Activated CD8-positive, alpha-beta memory T cell treated with anti-CD3 and anti-CD28 coated beads, Interleukin-2, amount 10 ng/mL, durations not matched to agents 7 days and 5 days (primary cell): ENCODE results near the gene NHLRC4. TPM values are rescaled to one million over a fixed set of nuclear protein-coding genes. Genes with fewer than 3 reads are reported as not detected.

ENCODE experiments used
- ATAC-seq: fragments of 150-1000 bp; cut with Tn5 transposase; one replicate; pipeline ENCODE4 v1.10.0; 2021; ENCODE audit warnings: moderate library complexity
- CTCF ChIA-PET: fragments of 350-600 bp; sonication (Branson Sonifier 250); formaldehyde crosslinking; loops from one replicate; lab custom pipeline; 2021; ENCODE audit warnings: antibody characterized with exemption; lab: Charles Lee
- DNase-seq: peaks from one replicate; pipeline ENCODE4 v3.0.0-alpha.2; 2020
- H3K27ac Mint-ChIP-seq: one replicate; pipeline ENCODE4 v1.8.0; 2021; ENCODE audit warnings: mild to moderate bottlenecking, mixed read lengths
- H3K27me3 Mint-ChIP-seq: one replicate; pipeline ENCODE4 v1.8.0; 2021; ENCODE audit warnings: mixed read lengths
- H3K36me3 Mint-ChIP-seq: one replicate; pipeline ENCODE4 v1.8.0; 2021; ENCODE audit warnings: mild to moderate bottlenecking, mixed read lengths
- H3K4me1 Mint-ChIP-seq: one replicate; pipeline ENCODE4 v1.8.0; 2021; ENCODE audit warnings: mixed read lengths
- H3K4me3 Mint-ChIP-seq: one replicate; pipeline ENCODE4 v1.8.0; 2021; ENCODE audit warnings: mild to moderate bottlenecking, moderate library complexity, mixed read lengths
- H3K9me3 Mint-ChIP-seq: one replicate; pipeline ENCODE4 v1.8.0; 2022; ENCODE audit warnings: low read depth, mixed read lengths
- microRNA-seq: library from miRNA; unstranded; fragments of <30 nt; microRNA quantifications from one replicate; pipeline ENCODE4 v1.2.0, GENCODE V29; 2022
- total RNA-seq, 2 experiments: library from RNA; stranded (reverse); gene quantifications; one replicate each; pipeline ENCODE4 v1.2.3, GENCODE V29; 2021

Gene NHLRC4
- total RNA-seq, 2 experiments from 2014 or later: 0.94 to 1.2 TPM

- Mint-ChIP-seq H3K4me3 (no peak overlapping the region), H3K4me1 (no peaks in the 10 kb centered on the region), H3K27ac (no peak overlapping the region), H3K27me3 (no peaks in the 10 kb centered on the region), H3K36me3 (no peaks in the 10 kb centered on the region), H3K9me3 (no peaks in the 10 kb centered on the region)
- DNase-seq: no peak
- CTCF ChIA-PET: no interaction called here
- ATAC-seq: no peak
Measured at GRCh38 chr16:608019-608418, 41.2 kb downstream of the NHLRC4 start.

GRCh38 chr16:609316-609715 lies 42.5 kb downstream of the NHLRC4 start:
- no peak for ATAC-seq
- CTCF ChIA-PET: no interaction called here
- Mint-ChIP-seq H3K4me3 (no peak overlapping the region), H3K27me3 (no peaks in the 10 kb centered on the region), H3K36me3 (no peaks in the 10 kb centered on the region), H3K27ac (no peak overlapping the region), H3K4me1 (no peaks in the 10 kb centered on the region), H3K9me3 (no peaks in the 10 kb centered on the region)
- DNase-seq: no peak

GRCh38 chr16:609984-610383 lies 43.2 kb downstream of the NHLRC4 start:
- no peak for DNase-seq
- Mint-ChIP-seq H3K4me1 (no peaks in the 10 kb centered on the region), H3K27ac (no peak overlapping the region), H3K9me3 (no peaks in the 10 kb centered on the region), H3K36me3 (no peaks in the 10 kb centered on the region), H3K27me3 (no peaks in the 10 kb centered on the region), H3K4me3 (no peak overlapping the region)
- CTCF ChIA-PET: interaction anchor here (1.0 kb wide), 1 partner anchor 101 kb away, joined by 3 read pairs; no protein-coding TSS in a partner anchor
- ATAC-seq: no peak

DNA sequence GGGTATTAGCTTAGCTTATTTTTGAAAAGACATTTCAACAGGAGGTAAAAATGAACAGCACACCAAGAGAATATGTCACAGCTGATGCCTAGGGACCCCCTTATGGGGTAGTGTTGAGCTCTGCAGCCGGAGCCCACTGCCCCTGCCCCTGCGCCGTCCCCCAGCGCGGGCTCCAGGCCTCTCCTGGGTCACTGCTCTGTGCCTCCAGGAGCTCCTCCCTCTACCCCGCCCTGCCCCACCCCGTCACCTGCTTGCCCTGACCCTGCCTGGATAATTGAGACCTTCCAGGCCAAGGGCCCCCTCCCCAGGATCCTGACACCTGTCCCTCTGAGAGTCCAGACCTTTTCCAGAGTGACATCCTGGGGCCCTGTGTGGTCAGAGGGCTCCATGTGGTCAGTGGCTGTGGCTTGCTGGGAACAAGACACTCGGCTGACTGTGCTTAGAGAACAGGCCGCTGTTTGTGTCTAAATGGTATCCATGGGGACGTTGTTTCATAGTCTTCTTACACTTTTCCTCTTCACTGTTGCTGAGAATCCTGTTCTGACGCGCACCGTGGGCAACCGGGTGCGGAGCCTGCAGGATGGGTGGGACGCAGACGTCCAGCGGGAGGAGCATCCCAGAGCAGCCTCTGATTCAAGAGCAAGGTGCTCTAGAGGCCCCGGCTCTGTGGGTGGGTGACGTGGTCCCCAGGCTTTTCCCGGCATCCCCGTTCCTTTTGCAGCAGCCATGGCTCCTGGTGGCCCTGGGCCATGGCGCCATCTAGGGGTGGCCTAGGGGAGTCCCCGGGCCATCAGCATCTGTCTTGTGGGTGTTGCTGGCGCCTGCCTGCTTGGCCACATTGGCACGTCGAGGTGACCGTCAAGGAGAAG lies 43.9 kb downstream of the NHLRC4 start:
- DNase-seq: no peak
- Mint-ChIP-seq H3K4me3 (no peak overlapping the region), H3K9me3 (no peaks in the 10 kb centered on the region), H3K36me3 (no peaks in the 10 kb centered on the region), H3K27ac (no peak overlapping the region), H3K27me3 (no peaks in the 10 kb centered on the region), H3K4me1 (no peaks in the 10 kb centered on the region)
- CTCF ChIA-PET: interaction anchor here (1.0 kb wide), 1 partner anchor 101 kb away, joined by 3 read pairs; no protein-coding TSS in a partner anchor
- ATAC-seq: peak; percentile 23

DNA sequence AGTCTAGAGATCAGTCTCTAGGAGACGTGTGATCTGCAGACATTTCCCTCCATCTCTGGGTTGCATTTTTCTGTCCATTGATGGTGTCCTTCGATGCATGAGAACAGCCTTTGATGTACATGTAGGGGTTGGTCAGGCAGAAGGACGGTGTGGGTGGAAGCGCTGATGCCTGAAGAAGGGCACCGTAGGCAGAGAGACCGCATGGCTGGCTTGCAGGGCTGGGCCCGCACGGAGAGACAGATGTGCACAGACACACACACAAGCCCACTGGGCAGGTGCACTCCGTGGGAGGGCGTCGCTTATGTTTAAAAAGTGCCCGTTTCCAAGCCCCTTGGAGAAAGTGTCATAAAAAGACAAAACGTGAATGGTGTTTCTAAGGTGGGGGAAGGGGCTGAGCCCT lies 48.3 kb downstream of the NHLRC4 start:
- Mint-ChIP-seq H3K27ac (no peak overlapping the region), H3K4me3 (no peak overlapping the region), H3K36me3 (no peaks in the 10 kb centered on the region), H3K9me3 (no peaks in the 10 kb centered on the region), H3K4me1 (no peaks in the 10 kb centered on the region), H3K27me3 (no peaks in the 10 kb centered on the region)
- ATAC-seq: no peak
- CTCF ChIA-PET: no interaction called here
- DNase-seq: no peak

DNA sequence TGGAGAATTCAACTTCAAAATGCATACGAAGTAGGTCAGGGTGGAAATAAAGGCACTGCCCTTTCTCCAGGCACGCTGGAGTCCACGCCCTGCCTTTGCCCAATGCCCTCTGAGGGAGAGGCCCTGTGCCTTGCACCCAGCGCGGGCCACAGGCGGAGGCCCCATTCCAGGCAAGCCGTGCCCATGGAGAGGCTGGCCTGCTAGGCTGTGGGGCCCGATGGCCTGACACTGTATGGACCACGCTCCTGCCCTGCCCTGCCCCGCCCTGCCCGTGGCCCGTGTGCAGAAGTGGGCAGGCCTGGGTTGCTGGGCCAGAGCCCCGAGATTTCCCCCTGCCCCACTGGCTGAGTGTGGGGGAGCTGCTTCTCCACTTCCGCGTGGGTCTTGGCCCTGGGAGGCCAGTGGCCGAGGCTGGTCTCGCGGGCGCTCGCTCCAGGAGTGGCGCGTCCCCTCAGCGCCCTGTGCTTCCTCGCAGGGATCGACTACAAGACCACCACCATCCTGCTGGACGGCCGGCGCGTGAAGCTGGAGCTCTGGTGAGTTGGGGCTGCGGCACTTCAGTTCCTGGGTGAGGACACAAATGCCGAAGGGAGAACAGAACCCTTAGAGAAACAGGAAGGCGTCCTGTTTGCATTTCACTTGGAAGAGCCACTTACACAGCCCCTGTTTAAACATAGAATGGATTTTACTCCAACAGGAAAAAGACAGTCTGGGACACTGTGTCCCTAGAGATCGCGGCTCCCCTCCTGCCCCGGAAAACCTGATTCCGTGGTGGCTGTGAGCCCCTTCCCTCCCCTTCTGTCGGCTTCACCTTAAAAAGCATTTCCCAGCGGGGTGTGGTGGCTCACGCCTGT lies 50.2 kb downstream of the NHLRC4 start:
- DNase-seq (no peak), ATAC-seq (no peak)
- Mint-ChIP-seq H3K27ac (no peak overlapping the region), H3K36me3 (no peaks in the 10 kb centered on the region), H3K4me1 (no peaks in the 10 kb centered on the region), H3K27me3 (no peaks in the 10 kb centered on the region), H3K9me3 (no peaks in the 10 kb centered on the region), H3K4me3 (no peak overlapping the region)
- CTCF ChIA-PET: no interaction called here

DNA sequence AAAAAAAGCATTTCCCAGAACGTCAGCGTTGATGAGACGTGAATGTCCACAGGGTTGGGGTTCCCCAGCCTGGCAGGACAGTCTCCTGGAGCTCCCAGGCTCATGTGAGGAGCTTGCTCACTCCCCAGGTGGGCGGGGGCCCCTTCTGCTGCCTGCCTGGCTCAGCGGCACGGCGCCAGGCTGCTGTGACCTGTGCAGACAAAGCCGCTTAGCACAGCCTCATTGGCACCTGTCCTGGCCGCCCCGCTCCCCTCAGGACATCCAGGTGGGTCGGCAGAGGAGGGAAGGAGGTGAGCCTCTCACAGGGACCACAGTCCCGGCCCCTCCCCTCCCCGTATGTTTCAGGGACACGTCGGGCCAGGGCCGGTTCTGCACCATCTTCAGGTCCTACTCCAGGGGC lies 51.0 kb downstream of the NHLRC4 start:
- ATAC-seq (no peak), DNase-seq (no peak)
- Mint-ChIP-seq H3K4me3 (no peak overlapping the region), H3K4me1 (no peaks in the 10 kb centered on the region), H3K27ac (no peak overlapping the region), H3K36me3 (no peaks in the 10 kb centered on the region), H3K9me3 (no peaks in the 10 kb centered on the region), H3K27me3 (no peaks in the 10 kb centered on the region)
- CTCF ChIA-PET: no interaction called here

Small RNAs within 50 kb of the gene (microRNA-seq; reads per million reads assigned to microRNA genes)
- gene MIR3176 (36.6 reads per million, percentile 53 among the genes with 10 or more reads in this experiment), gene MIR5587 (4.3 reads per million, percentile 5 among the genes with 10 or more reads in this experiment)

Other genes with a start within 250 kb of the NHLRC4 start
- gene AXIN1, start 214.3 kb upstream of the NHLRC4 start, total RNA-seq: 10 to 100 TPM; 22.3 to 25.7 TPM
- 10 to 100 TPM; 89.0 to 90.7 TPM for gene MRPL28, start 196.5 kb upstream of the NHLRC4 start, total RNA-seq
- 10 to 100 TPM; 46.6 to 50.4 TPM for gene PGAP6, start 185.0 kb upstream of the NHLRC4 start, total RNA-seq
- 1 to 10 TPM; 6.7 to 7.0 TPM for gene NME4, start 169.8 kb upstream of the NHLRC4 start, total RNA-seq
- gene DECR2, start 165.1 kb upstream of the NHLRC4 start, total RNA-seq: 1 to 10 TPM; 5.9 to 6.3 TPM
- gene RAB11FIP3, start 141.4 kb upstream of the NHLRC4 start, total RNA-seq: 10 to 100 TPM; 25.9 to 32.1 TPM
- 100 to 1,000 TPM; 113 to 121 TPM for gene CAPN15, start 39.3 kb upstream of the NHLRC4 start, total RNA-seq
- not detected for gene PRR35, start 6.6 kb upstream of the NHLRC4 start, total RNA-seq
- gene PIGQ, start 3.0 kb downstream of the NHLRC4 start, total RNA-seq: 10 to 100 TPM; 38.8 to 41.0 TPM
- gene RAB40C, start 23.1 kb downstream of the NHLRC4 start, total RNA-seq: 10 to 100 TPM; 13.3 to 14.0 TPM
- under 1 TPM; 0.12 to 0.23 TPM for gene WFIKKN1, start 64.0 kb downstream of the NHLRC4 start, total RNA-seq
- 10 to 100 TPM; 86.7 to 92.6 TPM for gene METTL26, start 69.3 kb downstream of the NHLRC4 start, total RNA-seq
- 10 to 100 TPM; 42.5 to 47.3 TPM for gene MCRIP2, start 74.8 kb downstream of the NHLRC4 start, total RNA-seq
- 100 to 1,000 TPM in 1 of 2 experiments, 10 to 100 TPM in 1; 74.7 to 108 TPM for gene WDR90, start 82.4 kb downstream of the NHLRC4 start, total RNA-seq
- 100 to 1,000 TPM; 134 to 168 TPM for gene RHOT2, start 101.1 kb downstream of the NHLRC4 start, total RNA-seq
- under 1 TPM; 0.37 to 0.79 TPM for gene RHBDL1, start 108.7 kb downstream of the NHLRC4 start, total RNA-seq
- gene STUB1, start 113.4 kb downstream of the NHLRC4 start, total RNA-seq: 10 to 100 TPM; 84.2 to 87.1 TPM
- gene JMJD8, start 117.3 kb downstream of the NHLRC4 start, total RNA-seq: 10 to 100 TPM; 30.5 to 37.1 TPM
- gene WDR24, start 123.4 kb downstream of the NHLRC4 start, total RNA-seq: 10 to 100 TPM; 18.9 to 19.4 TPM
- 1 to 10 TPM; 4.2 to 7.5 TPM for gene FBXL16, start 138.8 kb downstream of the NHLRC4 start, total RNA-seq
- gene METRN, start 148.1 kb downstream of the NHLRC4 start, total RNA-seq: 10 to 100 TPM in 1 of 2 experiments, 1 to 10 TPM in 1; 9.8 to 14.0 TPM
- gene ANTKMT, start 154.1 kb downstream of the NHLRC4 start, total RNA-seq: 10 to 100 TPM; 14.8 to 21.1 TPM
- 1 to 10 TPM; 2.5 to 2.9 TPM for gene CCDC78, start 159.4 kb downstream of the NHLRC4 start, total RNA-seq
- 10 to 100 TPM; 13.0 to 14.3 TPM for gene HAGHL, start 160.1 kb downstream of the NHLRC4 start, total RNA-seq
- gene CIAO3, start 174.0 kb downstream of the NHLRC4 start, total RNA-seq: 10 to 100 TPM; 34.8 to 37.0 TPM
- gene MSLN, start 193.7 kb downstream of the NHLRC4 start, total RNA-seq: not detected
- gene RPUSD1, start 221.4 kb downstream of the NHLRC4 start, total RNA-seq: 10 to 100 TPM; 27.8 to 38.0 TPM
- gene CHTF18, start 221.6 kb downstream of the NHLRC4 start, total RNA-seq: 100 to 1,000 TPM; 125 to 139 TPM
- not detected for gene GNG13, start 233.7 kb downstream of the NHLRC4 start, total RNA-seq